ENCODE results near the gene NFATC2.

NFATC2 gene

GRCh38 chr20:51428401-51429143, 113.9 kb downstream of the NFATC2 start:
- no peak for DNase-seq

- DNase-seq = no peak
Observed at GRCh38 chr20:51427651-51428291, 114.7 kb downstream of the NFATC2 start.

- peak in 1 of 5 experiments; percentile 80 for DNase-seq
Observed at GRCh38 chr20:51426718-51427650, 115.5 kb downstream of the NFATC2 start.

GRCh38 chr20:51425347-51426106, 117.0 kb downstream of the NFATC2 start:
- DNase-seq = peak in 1 of 5 experiments; percentile 66

GRCh38 chr20:51424270-51425117, 118.0 kb downstream of the NFATC2 start:
- DNase-seq = peak in 2 of 5 experiments; percentile 50 to 54

GRCh38 chr20:51423810-51424209, 118.7 kb downstream of the NFATC2 start:
- DNase-seq = no peak

GRCh38 chr20:51423290-51423667, 119.2 kb downstream of the NFATC2 start:
- peak in 1 of 5 experiments; percentile 81 for DNase-seq

- peak in 1 of 5 experiments; percentile 38 for DNase-seq
Observed at GRCh38 chr20:51422514-51423289, 119.8 kb downstream of the NFATC2 start.

GRCh38 chr20:51420805-51421204, 121.7 kb downstream of the NFATC2 start:
- no peak for DNase-seq

- peak in 1 of 5 experiments; percentile 41 for DNase-seq
Observed at GRCh38 chr20:51420111-51420510, 122.4 kb downstream of the NFATC2 start.

- no peak for DNase-seq
Observed at GRCh38 chr20:51419646-51420045, 122.9 kb downstream of the NFATC2 start.

- DNase-seq = no peak
Observed at GRCh38 chr20:51419231-51419630, 123.3 kb downstream of the NFATC2 start.

GRCh38 chr20:51418137-51418529, 124.4 kb downstream of the NFATC2 start:
- DNase-seq = no peak

GRCh38 chr20:51417250-51418136, 125.0 kb downstream of the NFATC2 start:
- peak in 1 of 5 experiments; percentile 70 for DNase-seq

- DNase-seq = peak in 2 of 5 experiments; percentile 41 to 61
Observed at GRCh38 chr20:51416532-51417249, 125.8 kb downstream of the NFATC2 start.

- peak in 2 of 5 experiments; percentile 42 to 76 for DNase-seq
Observed at GRCh38 chr20:51413857-51414256, 128.7 kb downstream of the NFATC2 start.

- no peak for DNase-seq
Observed at GRCh38 chr20:51412951-51413481, 129.5 kb downstream of the NFATC2 start.

- no peak for DNase-seq
Observed at GRCh38 chr20:51412333-51412871, 130.1 kb downstream of the NFATC2 start.
